H1 (cell line): ENCODE measurements around the gene GCH1. TPM values are rescaled to one million over a fixed set of nuclear protein-coding genes. Genes with fewer than 3 reads are reported as not detected.

Experiments used
- CTCF ChIA-PET: fragments of 300-600 bp; sonication (Branson Sonifier 250); formaldehyde crosslinking; loops from one replicate; lab custom pipeline; 2021; ENCODE audit not compliant: partially characterized antibody; lab: Charles Lee
- POLR2A ChIA-PET: fragments of 300-600 bp; sonication (Branson Sonifier 250); formaldehyde crosslinking; loops from one replicate; lab custom pipeline; 2021; ENCODE audit warnings: inconsistent platforms; ENCODE audit not compliant: partially characterized antibody; lab: Charles Lee
- DNase-seq, 2 experiments: peaks; one replicate each; pipeline versions ENCODE4 v3.0.0 to v3.0.0-alpha.2; 2010 to 2022; ENCODE audit warnings: low spot score in 2 of 2, low read depth in 1 of 2, mixed read lengths in 1 of 2
- FAIRE-seq: peaks from 2 replicates; lab custom pipeline; 2011; peaks lifted over from hg19 to GRCh38; lab: Jason Lieb, UNC
- H2AFZ ChIP-seq: 2 replicates; pipeline ENCODE4 v1.8.1; 2012; ENCODE audit warnings: low read length, inconsistent platforms
- H2AK5ac ChIP-seq: 2 replicates; pipeline ENCODE4 v1.6.1; 2013; ENCODE audit warnings: low read depth, low read length
- H2BK120ac ChIP-seq: replicated peaks from 2 replicates; pipeline ENCODE3; 2013; ENCODE audit warnings: low read depth, low read length, inconsistent platforms
- H2BK12ac ChIP-seq: 2 replicates; pipeline ENCODE4 v1.6.1; 2013; ENCODE audit warnings: low read depth, low read length
- H2BK15ac ChIP-seq: 2 replicates; pipeline ENCODE4 v1.6.1; 2013; ENCODE audit warnings: low read length
- H2BK20ac ChIP-seq: 2 replicates; pipeline ENCODE4 v1.6.1; 2013; ENCODE audit warnings: low read length
- H2BK5ac ChIP-seq: 2 replicates; pipeline ENCODE4 v1.6.1; 2013; ENCODE audit warnings: low read depth, low read length
- H3K14ac ChIP-seq: 2 replicates; pipeline ENCODE4 v1.6.1; 2013; ENCODE audit warnings: inconsistent platforms; ENCODE audit not compliant: insufficient read length
- H3K18ac ChIP-seq: 2 replicates; pipeline ENCODE4 v1.6.1; 2013; ENCODE audit warnings: low read length; ENCODE audit errors: extremely low read depth
- H3K23ac ChIP-seq: 2 replicates; pipeline ENCODE4 v1.6.1; 2013; ENCODE audit warnings: inconsistent platforms; ENCODE audit not compliant: insufficient read length
- H3K23me2 ChIP-seq: 2 replicates; pipeline ENCODE4 v1.6.1; 2013; ENCODE audit warnings: low read depth, low read length
- H3K27ac ChIP-seq: 2 replicates; pipeline ENCODE4 v1.6.1; 2011; ENCODE audit warnings: low read depth, low read length, inconsistent platforms
- H3K27me3 ChIP-seq, 4 experiments: replicated peaks in 1 of 4; 1 replicate in 1 of 4; 2 replicates in 3 of 4; pipeline versions ENCODE4 v1.6.1 to v1.8.1; 2011 to 2013; ENCODE audit warnings: low read length in 3 of 4, mild to moderate bottlenecking in 3 of 4, inconsistent platforms in 2 of 4, mixed read lengths in 2 of 4, moderate library complexity in 1 of 4; ENCODE audit not compliant: control insufficient read depth in 3 of 4, insufficient read depth in 3 of 4; ENCODE audit errors: extremely low read depth in 1 of 4
- H3K36me3 ChIP-seq, 4 experiments: 2 replicates each; pipeline versions ENCODE4 v1.6.1 to v1.8.1; 2011 to 2013; ENCODE audit warnings: mild to moderate bottlenecking in 4 of 4, low read length in 3 of 4, moderate library complexity in 2 of 4, control low read depth in 1 of 4, inconsistent platforms in 1 of 4; ENCODE audit not compliant: insufficient read depth in 4 of 4, control insufficient read depth in 2 of 4
- H3K4ac ChIP-seq: replicated peaks from 2 replicates; pipeline ENCODE3; 2013; ENCODE audit warnings: low read length, low read depth, mixed read lengths, inconsistent platforms; ENCODE audit not compliant: insufficient read length
- H3K4me1 ChIP-seq, 4 experiments: replicated peaks in 1 of 4; 1 replicate in 1 of 4; 2 replicates in 3 of 4; pipeline versions ENCODE4 v1.6.1 to v1.8.1; 2011 to 2013; ENCODE audit warnings: low read length in 3 of 4, inconsistent platforms in 2 of 4, mixed read lengths in 1 of 4; ENCODE audit not compliant: insufficient read depth in 4 of 4, control insufficient read depth in 3 of 4
- H3K4me2 ChIP-seq, 2 experiments: 2 replicates each; pipeline versions ENCODE4 v1.6.1 to v1.8.1; 2011 to 2013; ENCODE audit warnings: low read depth in 2 of 2, low read length in 2 of 2, control low read depth in 1 of 2, inconsistent platforms in 1 of 2, mild to moderate bottlenecking in 1 of 2; ENCODE audit not compliant: insufficient read depth in 1 of 2
- H3K4me3 ChIP-seq, 4 experiments: fragments of 200-600, 300-600 bp in 1 of 4; sonication (generic), shearing (Covaris generic), sonication (Bioruptor Twin) in 1 of 4; 2 replicates each; pipeline versions ENCODE4 v1.5.1 to v1.8.1; 2011 to 2016; ENCODE audit warnings: low read length in 4 of 4, low read depth in 3 of 4, control low read depth in 2 of 4, inconsistent platforms in 2 of 4, mild to moderate bottlenecking in 2 of 4, mixed read lengths in 1 of 4, moderate library complexity in 1 of 4; ENCODE audit not compliant: insufficient read depth in 2 of 4; ENCODE audit errors: extremely low read depth in 1 of 4
- H3K56ac ChIP-seq: replicated peaks from 2 replicates; pipeline ENCODE3; 2013; ENCODE audit warnings: low read depth, mild to moderate bottlenecking, mixed read lengths, low read length, inconsistent platforms; ENCODE audit not compliant: insufficient read length
- H3K79me1 ChIP-seq: 2 replicates; pipeline ENCODE4 v1.6.1; 2013; ENCODE audit warnings: low read depth, low read length, control low read depth
- H3K79me2 ChIP-seq, 2 experiments: 2 replicates each; pipeline versions ENCODE4 v1.6.1 to v1.8.1; 2012 to 2013; ENCODE audit warnings: low read length in 2 of 2, mild to moderate bottlenecking in 2 of 2, inconsistent platforms in 1 of 2; ENCODE audit not compliant: insufficient read depth in 2 of 2, control insufficient read depth in 1 of 2
- H3K9ac ChIP-seq, 4 experiments: replicated peaks in 1 of 4; 1 replicate in 1 of 4; 2 replicates in 3 of 4; pipeline versions ENCODE4 v1.6.1 to v1.8.1; 2011 to 2013; ENCODE audit warnings: low read depth in 3 of 4, low read length in 3 of 4, control low read depth in 2 of 4, mild to moderate bottlenecking in 2 of 4, moderate library complexity in 2 of 4, inconsistent platforms in 1 of 4; ENCODE audit errors: extremely low read depth in 1 of 4
- H3K9me3 ChIP-seq, 2 experiments: 2 replicates each; pipeline versions ENCODE4 v1.6.1 to v1.8.1; 2012 to 2013; ENCODE audit warnings: mild to moderate bottlenecking in 2 of 2, moderate library complexity in 2 of 2, control low read depth in 1 of 2, inconsistent platforms in 1 of 2, low read depth in 1 of 2, low read length in 1 of 2, mixed read lengths in 1 of 2; ENCODE audit not compliant: insufficient read depth in 2 of 2
- H4K20me1 ChIP-seq, 2 experiments: replicated peaks in 1 of 2; 2 replicates each; pipeline versions ENCODE3 to v1.8.1; 2011 to 2013; ENCODE audit warnings: inconsistent platforms in 2 of 2, low read length in 2 of 2, mild to moderate bottlenecking in 1 of 2; ENCODE audit not compliant: insufficient read depth in 2 of 2, control insufficient read depth in 1 of 2
- H4K5ac ChIP-seq: 2 replicates; pipeline ENCODE4 v1.6.1; 2013; ENCODE audit warnings: low read length, low read depth, mixed read lengths, inconsistent platforms; ENCODE audit not compliant: insufficient read length
- H4K8ac ChIP-seq: 2 replicates; pipeline ENCODE4 v1.8.0; 2013; ENCODE audit warnings: mild to moderate bottlenecking, moderate library complexity, low read length, inconsistent platforms; ENCODE audit not compliant: insufficient read depth; ENCODE audit errors: extremely low read depth
- H4K91ac ChIP-seq: replicated peaks from 2 replicates; pipeline ENCODE3; 2013; ENCODE audit warnings: low read length, mixed read lengths, inconsistent platforms; ENCODE audit not compliant: insufficient read length
- BCL11A ChIP-seq, 2 experiments: IDR thresholded peaks; one replicate each; pipeline ENCODE4 v1.6.1; 2011; ENCODE audit warnings: low read depth in 2 of 2, low read length in 2 of 2, mild to moderate bottlenecking in 2 of 2
- CBX5 ChIP-seq: fragments of 300-800, 300-1000 bp; sonication (generic); IDR thresholded peaks from 2 replicates; pipeline ENCODE4 v1.7.1; 2016; ENCODE audit warnings: antibody characterized with exemption, low read length, low read depth
- CHD2 ChIP-seq: IDR thresholded peaks from 2 replicates; pipeline ENCODE4 v1.6.1; 2012; ENCODE audit warnings: low read length, improper control_type of control experiment
- EGR1 ChIP-seq: IDR thresholded peaks from 2 replicates; pipeline ENCODE4 v1.6.1; 2011; ENCODE audit warnings: low read depth, low read length, borderline replicate concordance
- RAD21 ChIP-seq, 2 experiments: IDR thresholded peaks in 1 of 2; conservative IDR thresholded peaks in 1 of 2; 2 replicates each; pipeline ENCODE4 v1.6.1; 2011; ENCODE audit warnings: low read depth in 2 of 2, low read length in 2 of 2, improper control_type of control experiment in 1 of 2, inconsistent platforms in 1 of 2, mild to moderate bottlenecking in 1 of 2, moderate library complexity in 1 of 2
- RFX5 ChIP-seq: IDR thresholded peaks from 2 replicates; pipeline ENCODE4 v1.6.1; 2011; ENCODE audit warnings: low read depth, low read length, improper control_type of control experiment, borderline replicate concordance
- SIRT6 ChIP-seq: IDR thresholded peaks from one replicate; pipeline ENCODE4 v1.7.1; 2012; ENCODE audit warnings: low read length, inconsistent platforms
- YY1 ChIP-seq: IDR thresholded peaks from 2 replicates; pipeline ENCODE4 v1.6.1; 2011; ENCODE audit warnings: low read depth, mild to moderate bottlenecking, low read length
- WGBS, 2 experiments: shearing (Covaris generic) in 1 of 2; methylation state at CpG; one replicate each; pipeline versions ENCODE4 v1.1.6 to v1.1.7; 2013 to 2015; ENCODE audit warnings: low lambda C conversion rate in 2 of 2, mixed read lengths in 2 of 2, inconsistent platforms in 1 of 2, low coverage in 1 of 2, missing lambda C conversion rate in 1 of 2; ENCODE audit not compliant: insufficient replicate concordance in 2 of 2, insufficient coverage in 1 of 2, insufficient read length in 1 of 2; ENCODE audit errors: extremely low coverage in 1 of 2, missing lambda C conversion rate in 1 of 2; 5-methylcytosine and 5-hydroxymethylcytosine counted together
- polyA plus RNA-seq, 7 experiments: library from polyadenylated mRNA; depleted of rRNA in 3 of 7; stranded (reverse) in 5 of 7; unstranded in 2 of 7; fragments of >200 nt in 5 of 7; fragments of 200-250 nt in 2 of 7; gene quantifications; 1 replicate in 5 of 7; 2 replicates in 1 of 7; 4 replicates in 1 of 7; pipeline versions ENCODE4 v1.2.1 to v1.2.3, GENCODE V29; 2011 to 2013; ENCODE audit warnings: missing spikeins in 2 of 7, mixed read lengths in 2 of 7
- total RNA-seq: library from RNA; stranded (reverse); fragmentation: NEBNext Ultra II Directional; extraction: Animal tissue kit (Norgen Biotek cat#: 25700); gene quantifications from 2 replicates; pipeline ENCODE4 v1.2.1, GENCODE V29; 2021

The GCH1 gene
- total and polyA plus RNA-seq, 2 of the 8 experiments (the other 6 are each of a cell fraction or from before 2014, with no cell fraction given): 7.3 to 7.9 TPM

- Histone ChIP-seq H3K9me3 (no peaks in the 10 kb centered on the region), H3K79me1 (no peaks in the 10 kb centered on the region), H2AK5ac (no peak overlapping the region), H4K5ac (no peak overlapping the region), H3K79me2 (no peaks in the 10 kb centered on the region), H3K36me3 (no peaks in the 10 kb centered on the region), H3K23me2 (peaks cover 2% of the 10 kb centered on the region; the same call in 1 of the 2 replicates), H4K91ac (no peak overlapping the region), H3K18ac (no peak overlapping the region), H3K14ac (no peak overlapping the region), H3K4ac (no peak overlapping the region), H2BK12ac (no peak overlapping the region), H3K56ac (no peak overlapping the region), H4K8ac (no peak overlapping the region), H2BK5ac (no peak overlapping the region), H3K4me3 (no peak overlapping the region), H3K27ac (no peak overlapping the region), H3K27me3 (no peaks in the 10 kb centered on the region), H3K4me2 (no peak overlapping the region), H4K20me1 (no peaks in the 10 kb centered on the region), H2BK120ac (no peak overlapping the region), H2AFZ (no peak overlapping the region), H3K23ac (no peak overlapping the region), H2BK20ac (no peak overlapping the region), H3K9ac (no peak overlapping the region; a peak in 2 of 7 replicates), H2BK15ac (no peak overlapping the region), H3K4me1 (no peaks in the 10 kb centered on the region)
- 90% methylated on average over 7 of the region's 7 CpGs; no CpG with 5 or more reads in 1 of the 2 experiments for WGBS, 2 experiments
- CTCF ChIA-PET: interaction anchor here (0.7 to 2.0 kb wide), 4 partner anchors 8 to 72 kb away, joined by 3 to 8 read pairs (median 4); no protein-coding TSS in a partner anchor
- TF ChIP-seq SIRT6: no peak
- TF ChIP-seq YY1: no peak
- no peak for TF ChIP-seq RFX5
- no peak for TF ChIP-seq EGR1
- TF ChIP-seq RAD21 (IDR thresholded peaks at IDR 0.05 in 1 of 2, conservative IDR thresholded peaks at IDR 0.05 in 1 of 2; ENCODE audit: low read depth in 2 of 2, low read length in 2 of 2): no peak
- no peak for TF ChIP-seq CBX5
- no peak for TF ChIP-seq BCL11A (IDR thresholded peaks at IDR 0.05; ENCODE audit: low read depth in 2 of 2, low read length in 2 of 2)
- TF ChIP-seq CHD2: no peak
- FAIRE-seq (no peak), DNase-seq (no peak)
- POLR2A ChIA-PET: interaction anchor here (0.9 kb wide), 1 partner anchor 58 kb away, joined by 3 read pairs; no protein-coding TSS in a partner anchor
Measured at GRCh38 chr14:54845641-54846040, 57.0 kb downstream of the GCH1 start.
